DOHH2 (cell line): ENCODE measurements around the gene CD34.

ENCODE experiments used
- H3F3A ChIP-seq: fragments of 200-600 bp; sonication (generic), shearing (Covaris generic); 2 replicates; pipeline ENCODE4 v1.6.0; 2016; ENCODE audit warnings: antibody characterized with exemption, mild to moderate bottlenecking; ENCODE audit not compliant: control insufficient read depth, insufficient read depth
- H3K27ac ChIP-seq: fragments of 200-600 bp; sonication (generic); 2 replicates; pipeline ENCODE4 v1.5.1; 2014; ENCODE audit warnings: low read depth, mild to moderate bottlenecking, low read length, moderate library complexity
- H3K27me3 ChIP-seq: fragments of 200-600 bp; sonication (generic); 2 replicates; pipeline ENCODE4 v1.6.1; 2014; ENCODE audit warnings: mild to moderate bottlenecking, low read length, mixed read lengths; ENCODE audit not compliant: control insufficient read depth
- H3K36me3 ChIP-seq: fragments of 200-600 bp; sonication (generic); 2 replicates; pipeline ENCODE4 v1.6.1; 2014; ENCODE audit warnings: mild to moderate bottlenecking, low read length, moderate library complexity, mixed read lengths; ENCODE audit not compliant: control insufficient read depth
- H3K4me1 ChIP-seq: fragments of 200-600 bp; sonication (generic); 2 replicates; pipeline ENCODE4 v1.6.1; 2014; ENCODE audit warnings: mild to moderate bottlenecking, low read length, mixed read lengths; ENCODE audit not compliant: control insufficient read depth
- H3K4me2 ChIP-seq: fragments of 200-600 bp; sonication (generic); 2 replicates; pipeline ENCODE4 v1.6.0; 2014; ENCODE audit warnings: mild to moderate bottlenecking, low read length, moderate library complexity
- H3K4me3 ChIP-seq: fragments of 200-600 bp; sonication (generic); 2 replicates; pipeline ENCODE4 v1.5.1; 2014; ENCODE audit warnings: mild to moderate bottlenecking, low read length, mixed read lengths
- H3K79me2 ChIP-seq: fragments of 200-600 bp; sonication (generic); 2 replicates; pipeline ENCODE4 v1.6.1; 2014; ENCODE audit warnings: mild to moderate bottlenecking, low read length, mixed read lengths; ENCODE audit not compliant: control insufficient read depth
- H3K9me2 ChIP-seq: fragments of 200-600 bp; sonication (generic); replicated peaks from 2 replicates; pipeline ENCODE4 v1.6.1; 2014; ENCODE audit warnings: mild to moderate bottlenecking, low read length, mixed read lengths; ENCODE audit not compliant: control insufficient read depth
- H3K9me3 ChIP-seq: fragments of 200-600 bp; sonication (generic); 2 replicates; pipeline ENCODE4 v1.6.1; 2014; ENCODE audit warnings: antibody characterized with exemption, low read length, mixed read lengths; ENCODE audit not compliant: control insufficient read depth, insufficient read depth
- H4K20me1 ChIP-seq: fragments of 200-600 bp; sonication (generic); 2 replicates; pipeline ENCODE4 v1.6.0; 2014; ENCODE audit warnings: low read depth, mild to moderate bottlenecking, antibody characterized with exemption, low read length, moderate library complexity; ENCODE audit not compliant: control insufficient read depth, insufficient read depth
- CTCF ChIP-seq: fragments of 200-600 bp; sonication (generic); IDR thresholded peaks from one replicate; pipeline ENCODE4 v1.5.1; 2014; ENCODE audit warnings: antibody characterized with exemption, mild to moderate bottlenecking, low read depth, low read length; ENCODE audit not compliant: poor library complexity, severe bottlenecking
- EZH2phosphoT487 ChIP-seq: fragments of 200-600 bp; sonication (generic); IDR thresholded peaks from 2 replicates; pipeline ENCODE4 v1.6.1; 2017; ENCODE audit warnings: borderline replicate concordance, mild to moderate bottlenecking, antibody characterized with exemption, low read length, moderate library complexity, mixed read lengths

The CD34 gene

GRCh38 chr1:207849016-207849415 is 61.9 kb downstream of the CD34 start:
- H3K4me3 ChIP-seq = no peak overlapping the region
- H3K4me1 ChIP-seq = no peaks in the 10 kb centered on the region
- H3K4me2 ChIP-seq = no peak overlapping the region
- no peak overlapping the region for H3K27ac ChIP-seq
- H3K79me2 ChIP-seq = no peaks in the 10 kb centered on the region
- TF ChIP-seq CTCF = no peak
- TF ChIP-seq EZH2phosphoT487 = no peak
- H4K20me1 ChIP-seq = no peaks in the 10 kb centered on the region
- no peaks in the 10 kb centered on the region for H3K9me3 ChIP-seq
- H3K9me2 ChIP-seq = no peaks in the 10 kb centered on the region
- no peaks in the 10 kb centered on the region for H3K27me3 ChIP-seq
- no peaks in the 10 kb centered on the region for H3K36me3 ChIP-seq
- H3F3A ChIP-seq = no peaks in the 10 kb centered on the region

GRCh38 chr1:207848234-207848633 is 62.7 kb downstream of the CD34 start:
- H4K20me1 ChIP-seq = no peaks in the 10 kb centered on the region
- H3K79me2 ChIP-seq = no peaks in the 10 kb centered on the region
- no peaks in the 10 kb centered on the region for H3K4me1 ChIP-seq
- H3F3A ChIP-seq = no peaks in the 10 kb centered on the region
- H3K4me3 ChIP-seq = no peak overlapping the region
- no peaks in the 10 kb centered on the region for H3K36me3 ChIP-seq
- no peaks in the 10 kb centered on the region for H3K9me3 ChIP-seq
- no peak overlapping the region for H3K4me2 ChIP-seq
- TF ChIP-seq EZH2phosphoT487 = no peak
- TF ChIP-seq CTCF = no peak
- no peak overlapping the region for H3K27ac ChIP-seq
- H3K9me2 ChIP-seq = no peaks in the 10 kb centered on the region
- H3K27me3 ChIP-seq = no peaks in the 10 kb centered on the region

GRCh38 chr1:207847116-207847515 is 63.8 kb downstream of the CD34 start:
- no peak overlapping the region for H3K4me3 ChIP-seq
- H4K20me1 ChIP-seq = no peaks in the 10 kb centered on the region
- H3K9me2 ChIP-seq = no peaks in the 10 kb centered on the region
- H3F3A ChIP-seq = no peaks in the 10 kb centered on the region
- H3K9me3 ChIP-seq = no peaks in the 10 kb centered on the region
- H3K27ac ChIP-seq = no peak overlapping the region
- H3K4me2 ChIP-seq = no peak overlapping the region
- H3K27me3 ChIP-seq = no peaks in the 10 kb centered on the region
- H3K79me2 ChIP-seq = no peaks in the 10 kb centered on the region
- no peaks in the 10 kb centered on the region for H3K36me3 ChIP-seq
- TF ChIP-seq EZH2phosphoT487 = no peak
- no peak for TF ChIP-seq CTCF
- no peaks in the 10 kb centered on the region for H3K4me1 ChIP-seq

- Histone ChIP-seq H3F3A (no peaks in the 10 kb centered on the region), H4K20me1 (no peaks in the 10 kb centered on the region), H3K27me3 (no peaks in the 10 kb centered on the region), H3K9me3 (no peaks in the 10 kb centered on the region), H3K4me3 (no peak overlapping the region), H3K4me1 (no peaks in the 10 kb centered on the region), H3K9me2 (no peaks in the 10 kb centered on the region), H3K4me2 (no peak overlapping the region), H3K27ac (no peak overlapping the region), H3K36me3 (no peaks in the 10 kb centered on the region), H3K79me2 (no peaks in the 10 kb centered on the region)
- TF ChIP-seq CTCF (no peak), EZH2phosphoT487 (no peak)
These were observed 65.8 kb downstream of the CD34 start for GRCh38 chr1:207845109-207845508.
